ENCODE measurements around the gene ERBB4. TPM values are rescaled to one million over a fixed set of nuclear protein-coding genes. Genes with fewer than 3 reads are reported as not detected.

The ERBB4 gene
- total and polyA plus RNA-seq, 10 of the 15 experiments (the other 5 are each of a cell fraction or from before 2014, with no cell fraction given): under 0.01 to 0.23 (median 0.01) TPM; not detected in 4

- WGBS (ENCODE audit: insufficient coverage, insufficient replicate concordance, low lambda C conversion rate, missing lambda C conversion rate): 25% methylated on average over 2 of the region's 2 CpGs
- ATAC-seq (no peak), DNase-seq (ENCODE audit: low read depth, low spot score) (no peak), FAIRE-seq (no peak)
- intact Hi-C loops (cut with micrococcal nuclease; ENCODE audit: unreplicated experiment): no loop called here
- H3K36me3 ChIP-seq (ENCODE audit: control insufficient read depth in 2 of 2, insufficient read depth in 2 of 2, low read length in 1 of 2): no peaks in the 10 kb centered on the region
- H4K20me1 ChIP-seq (ENCODE audit: control insufficient read depth, insufficient read depth): no peaks in the 10 kb centered on the region
- ChIA-PET RAD21 (ENCODE audit: unreplicated experiment) (no interaction called here), POLR2A (no interaction called here), CTCF (no interaction called here), SMC1A (ENCODE audit: uncharacterized antibody, unreplicated experiment) (no interaction called here)
- H3K4me2 ChIP-seq (ENCODE audit: control insufficient read depth, insufficient read depth): no peak overlapping the region
- H3K27me3 ChIP-seq (replicated peaks in 1 of 2; ENCODE audit: control insufficient read depth in 2 of 2, insufficient read depth in 2 of 2, low read length in 1 of 2): no peaks in the 10 kb centered on the region
- in situ Hi-C loops (cut with MboI): no loop called here
- no peaks in the 10 kb centered on the region for H3K79me2 ChIP-seq (ENCODE audit: control insufficient read depth, insufficient read depth, low read length)
- H3K4me1 ChIP-seq (ENCODE audit: control insufficient read depth, insufficient read depth, low read length): no peaks in the 10 kb centered on the region
- no peak for TF ChIP-seq BCLAF1 (IDR thresholded peaks at IDR 0.05)
- H3K4me3 ChIP-seq: no peak overlapping the region
- H3K27ac ChIP-seq (ENCODE audit: control insufficient read depth, insufficient read depth): no peak overlapping the region
- H3K9ac ChIP-seq (ENCODE audit: control insufficient read depth, insufficient read depth, low read length): no peak overlapping the region
- no peak overlapping the region for H2AFZ ChIP-seq (ENCODE audit: control insufficient read depth, low read depth, low read length)
- H3K9me3 ChIP-seq (replicated peaks; ENCODE audit: control insufficient read depth, insufficient read depth, low read length): no peaks in the 10 kb centered on the region
- BruUV-seq (replicated peaks): no TSS peak
These were observed 638.1 kb downstream of the ERBB4 start for GRCh38 chr2:211900518-211900917.

GRCh38 chr2:211900000-211900399 is 638.6 kb downstream of the ERBB4 start:
- Histone ChIP-seq H3K9me3 (replicated peaks; ENCODE audit: control insufficient read depth, insufficient read depth, low read length) (no peaks in the 10 kb centered on the region), H3K36me3 (ENCODE audit: control insufficient read depth in 2 of 2, insufficient read depth in 2 of 2, low read length in 1 of 2) (no peaks in the 10 kb centered on the region), H3K4me1 (ENCODE audit: control insufficient read depth, insufficient read depth, low read length) (no peaks in the 10 kb centered on the region), H3K4me3 (no peak overlapping the region), H3K27ac (ENCODE audit: control insufficient read depth, insufficient read depth) (no peak overlapping the region), H4K20me1 (ENCODE audit: control insufficient read depth, insufficient read depth) (no peaks in the 10 kb centered on the region), H2AFZ (ENCODE audit: control insufficient read depth, low read depth, low read length) (no peak overlapping the region), H3K79me2 (ENCODE audit: control insufficient read depth, insufficient read depth, low read length) (no peaks in the 10 kb centered on the region), H3K4me2 (ENCODE audit: control insufficient read depth, insufficient read depth) (no peak overlapping the region), H3K9ac (ENCODE audit: control insufficient read depth, insufficient read depth, low read length) (no peak overlapping the region), H3K27me3 (replicated peaks in 1 of 2; ENCODE audit: control insufficient read depth in 2 of 2, insufficient read depth in 2 of 2, low read length in 1 of 2) (no peaks in the 10 kb centered on the region)
- DNase-seq (ENCODE audit: low read depth, low spot score): no peak
- ChIA-PET POLR2A (no interaction called here), RAD21 (ENCODE audit: unreplicated experiment) (no interaction called here), CTCF (no interaction called here), SMC1A (ENCODE audit: uncharacterized antibody, unreplicated experiment) (no interaction called here)
- WGBS (ENCODE audit: insufficient coverage, insufficient replicate concordance, low lambda C conversion rate, missing lambda C conversion rate): 11% methylated on average over 5 of the region's 5 CpGs
- in situ Hi-C loops (cut with MboI) (no loop called here), intact Hi-C loops (cut with micrococcal nuclease; ENCODE audit: unreplicated experiment) (no loop called here)
- no peak for ATAC-seq
- no peak for FAIRE-seq
- no TSS peak for BruUV-seq (replicated peaks)
- TF ChIP-seq SUPT20H (IDR thresholded peaks at IDR 0.05; ENCODE audit: borderline replicate concordance, control insufficient read depth, low read depth, low read length) (no peak), GABPA (IDR thresholded peaks at IDR 0.05; ENCODE audit: low read depth) (no peak), ELK1 (IDR thresholded peaks at IDR 0.05; ENCODE audit: low read depth, low read length) (no peak), SREBF1 (IDR thresholded peaks at IDR 0.05; ENCODE audit: low read length) (no peak), MXI1 (IDR thresholded peaks at IDR 0.05; ENCODE audit: low read depth, low read length) (no peak), SMAD5 (IDR thresholded peaks at IDR 0.05; ENCODE audit: low read depth) (no peak), EZH2 (IDR thresholded peaks at IDR 0.05; ENCODE audit: borderline replicate concordance, control insufficient read depth, low read depth, low read length) (no peak), BHLHE40 (IDR thresholded peaks at IDR 0.05; ENCODE audit: borderline replicate concordance in 1 of 2, low read depth in 2 of 2, low read length in 1 of 2) (no peak), TCF7 (IDR thresholded peaks at IDR 0.05; ENCODE audit: borderline replicate concordance) (no peak), CBX5 (IDR thresholded peaks at IDR 0.05; ENCODE audit: low read depth) (no peak), E4F1 (IDR thresholded peaks at IDR 0.05; ENCODE audit: borderline replicate concordance, partially characterized antibody) (no peak)
